IMR-90 (cell line): ENCODE data around the gene HTT. TPM values are rescaled to one million over a fixed set of nuclear protein-coding genes. Genes with fewer than 3 reads are reported as not detected.

Experiments
- ATAC-seq: fragments of 200-7000 bp; cut with Tn5 transposase; 2 replicates; pipeline ENCODE4 v1.9.1; 2020; ENCODE audit warnings: low read depth, mild to moderate bottlenecking, moderate library complexity
- BruUV-seq: library from RNA; stranded (reverse); fragments of 400-500 nt; replicated peaks from 2 replicates; lab custom pipeline; 2021; lab: Mats Ljungman, UMichigan
- CTCF ChIA-PET: fragments of 300-600 bp; formaldehyde crosslinking; extraction: SDS; loops from one replicate; lab custom pipeline; 2021; ENCODE audit warnings: antibody characterized with exemption; lab: Yijun Ruan, JAX
- POLR2A ChIA-PET: fragments of 300-600 bp; sonication (Branson Sonifier 250); formaldehyde crosslinking; loops from one replicate; lab custom pipeline; 2022; ENCODE audit warnings: antibody characterized with exemption; ENCODE audit not compliant: unreplicated experiment; lab: Charles Lee
- DNase-seq: peaks from one replicate; pipeline ENCODE4 v3.0.0; 2013
- H2AFZ ChIP-seq: replicated peaks from 2 replicates; pipeline ENCODE3; 2013; ENCODE audit warnings: low read length, mild to moderate bottlenecking; ENCODE audit not compliant: poor library complexity
- H2AK5ac ChIP-seq: 2 replicates; pipeline ENCODE4 v1.6.1; 2013; ENCODE audit warnings: low read depth, low read length, inconsistent platforms
- H2AK9ac ChIP-seq: replicated peaks from 2 replicates; pipeline ENCODE3; 2013; ENCODE audit warnings: mild to moderate bottlenecking, low read depth, low read length, moderate library complexity; ENCODE audit not compliant: poor library complexity
- H2BK120ac ChIP-seq: 2 replicates; pipeline ENCODE4 v1.6.1; 2013; ENCODE audit warnings: low read depth, low read length, inconsistent platforms
- H2BK15ac ChIP-seq: 3 replicates; pipeline ENCODE4 v1.6.1; 2013; ENCODE audit warnings: low read depth, low read length, inconsistent platforms
- H2BK20ac ChIP-seq: 2 replicates; pipeline ENCODE4 v1.6.1; 2013; ENCODE audit warnings: low read depth, mild to moderate bottlenecking, inconsistent platforms, low read length, moderate library complexity
- H2BK5ac ChIP-seq: 2 replicates; pipeline ENCODE4 v1.6.1; 2013; ENCODE audit warnings: mild to moderate bottlenecking, low read depth, low read length, inconsistent platforms; ENCODE audit not compliant: poor library complexity, severe bottlenecking
- H3K14ac ChIP-seq: replicated peaks from 2 replicates; pipeline ENCODE4 v1.6.1; 2013; ENCODE audit warnings: low read depth, low read length, inconsistent platforms
- H3K18ac ChIP-seq: 2 replicates; pipeline ENCODE4 v1.6.1; 2013; ENCODE audit warnings: low read depth, low read length, control low read depth
- H3K23ac ChIP-seq: 2 replicates; pipeline ENCODE4 v1.6.1; 2013; ENCODE audit warnings: low read depth, low read length, inconsistent platforms
- H3K27ac ChIP-seq: 2 replicates; pipeline ENCODE4 v1.5.1; 2013; ENCODE audit warnings: mild to moderate bottlenecking, control low read depth, low read length; ENCODE audit not compliant: insufficient read depth
- H3K27me3 ChIP-seq: 2 replicates; pipeline ENCODE4 v1.6.1; 2013; ENCODE audit warnings: low read length; ENCODE audit not compliant: control insufficient read depth, insufficient read depth
- H3K36me3 ChIP-seq: 2 replicates; pipeline ENCODE4 v1.6.1; 2013; ENCODE audit warnings: low read length, mixed read lengths; ENCODE audit not compliant: control insufficient read depth, insufficient read depth
- H3K4ac ChIP-seq: 2 replicates; pipeline ENCODE4 v1.6.1; 2013; ENCODE audit warnings: low read depth, low read length, inconsistent platforms
- H3K4me1 ChIP-seq: 2 replicates; pipeline ENCODE4 v1.6.1; 2013; ENCODE audit warnings: low read length, mixed read lengths; ENCODE audit not compliant: control insufficient read depth, insufficient read depth
- H3K4me2 ChIP-seq: 2 replicates; pipeline ENCODE4 v1.6.1; 2013; ENCODE audit warnings: low read depth, mild to moderate bottlenecking, control low read depth, low read length, moderate library complexity
- H3K4me3 ChIP-seq: 2 replicates; pipeline ENCODE4 v1.5.1; 2013; ENCODE audit warnings: low read depth, mild to moderate bottlenecking, control low read depth, low read length, moderate library complexity; ENCODE audit not compliant: insufficient read depth
- H3K56ac ChIP-seq: 2 replicates; pipeline ENCODE4 v1.6.1; 2013; ENCODE audit warnings: low read length, inconsistent platforms; ENCODE audit not compliant: insufficient read depth; ENCODE audit errors: extremely low read depth
- H3K79me1 ChIP-seq, 2 experiments: 2 replicates each; pipeline ENCODE4 v1.6.1; 2013; ENCODE audit warnings: low read length in 2 of 2, inconsistent platforms in 1 of 2, low read depth in 1 of 2
- H3K9ac ChIP-seq: 2 replicates; pipeline ENCODE4 v1.6.1; 2013; ENCODE audit warnings: low read depth, low read length, control low read depth
- H3K9me1 ChIP-seq: 2 replicates; pipeline ENCODE4 v1.6.1; 2013; ENCODE audit warnings: low read length, inconsistent platforms; ENCODE audit not compliant: insufficient read depth
- H3K9me3 ChIP-seq: 2 replicates; pipeline ENCODE4 v1.6.1; 2013; ENCODE audit warnings: low read length; ENCODE audit not compliant: control insufficient read depth, insufficient read depth
- H4K20me1 ChIP-seq: 2 replicates; pipeline ENCODE4 v1.6.1; 2013; ENCODE audit warnings: low read length, inconsistent platforms; ENCODE audit not compliant: insufficient read depth
- H4K5ac ChIP-seq: 2 replicates; pipeline ENCODE4 v1.6.1; 2013; ENCODE audit warnings: mild to moderate bottlenecking, low read depth, low read length, control low read depth
- H4K8ac ChIP-seq, 2 experiments: 2 replicates each; pipeline ENCODE4 v1.6.1; 2013; ENCODE audit warnings: low read depth in 2 of 2, low read length in 2 of 2, control low read depth in 1 of 2, inconsistent platforms in 1 of 2
- H4K91ac ChIP-seq: 2 replicates; pipeline ENCODE4 v1.6.1; 2013; ENCODE audit warnings: low read depth, low read length, inconsistent platforms; ENCODE audit not compliant: insufficient read depth
- CEBPB ChIP-seq: IDR thresholded peaks from 2 replicates; pipeline ENCODE4 v1.6.1; 2012; ENCODE audit warnings: low read depth, low read length, improper control_type of control experiment
- CHD1 ChIP-seq: IDR thresholded peaks from 2 replicates; pipeline ENCODE4 v1.6.1; 2012; ENCODE audit warnings: low read depth, low read length, improper control_type of control experiment
- FOS ChIP-seq: fragments of 150-350 bp; IDR thresholded peaks from 2 replicates; pipeline ENCODE4 v1.6.1; 2016; ENCODE audit warnings: low read depth, low read length
- MAFK ChIP-seq: IDR thresholded peaks from 2 replicates; pipeline ENCODE4 v1.6.1; 2012; ENCODE audit warnings: low read depth, low read length, improper control_type of control experiment
- MAZ ChIP-seq: IDR thresholded peaks from 2 replicates; pipeline ENCODE4 v1.6.1; 2012; ENCODE audit warnings: low read depth, mild to moderate bottlenecking, low read length, improper control_type of control experiment, moderate library complexity, borderline replicate concordance
- MXI1 ChIP-seq: IDR thresholded peaks from 2 replicates; pipeline ENCODE4 v1.6.1; 2012; ENCODE audit warnings: low read depth, mild to moderate bottlenecking, low read length, moderate library complexity, borderline replicate concordance
- NFE2L2 ChIP-seq: fragments of 150-350 bp; IDR thresholded peaks from 2 replicates; pipeline ENCODE4 v1.6.1; 2016; ENCODE audit warnings: low read depth, mild to moderate bottlenecking, low read length
- POLR2A ChIP-seq: IDR thresholded peaks from 2 replicates; pipeline ENCODE4 v1.6.1; 2012; ENCODE audit warnings: mild to moderate bottlenecking, low read depth, low read length
- RCOR1 ChIP-seq: IDR thresholded peaks from 2 replicates; pipeline ENCODE4 v1.6.1; 2012; ENCODE audit warnings: mild to moderate bottlenecking, low read length, improper control_type of control experiment; ENCODE audit not compliant: insufficient replicate concordance
- SMC3 ChIP-seq: fragments of 150-350 bp; IDR thresholded peaks from 2 replicates; pipeline ENCODE4 v1.6.1; 2016; ENCODE audit warnings: low read depth, mild to moderate bottlenecking, antibody characterized with exemption, low read length, moderate library complexity
- WGBS, 2 experiments: methylation state at CpG; one replicate each; pipeline versions ENCODE4 v1.1.5 to v1.1.7; 2013; ENCODE audit warnings: missing lambda C conversion rate in 2 of 2; ENCODE audit not compliant: insufficient read length in 1 of 2; ENCODE audit errors: extremely low coverage in 2 of 2; 5-methylcytosine and 5-hydroxymethylcytosine counted together
- dilution Hi-C: fragments of 300-500 bp; cut with HindIII; formaldehyde crosslinking; loops from one replicate; pipeline ENCODE4 v1.14.3; 2018; ENCODE audit warnings: low sequenced_read_pairs; ENCODE audit not compliant: unreplicated experiment
- in situ Hi-C: fragments of 300-500 bp; cut with MboI; formaldehyde crosslinking; loops from 3 replicates; pipeline ENCODE4 v1.14.3; 2019; ENCODE audit warnings: low sequenced_read_pairs, inconsistent platforms, mixed read lengths
- intact Hi-C: fragments of 100-400 bp; cut with micrococcal nuclease; formaldehyde crosslinking; loops from 2 replicates; pipeline ENCODE4 v1.10.0; 2022
- polyA plus RNA-seq, 3 experiments: library from polyadenylated mRNA; depleted of rRNA; stranded (reverse); fragments of >200 nt; gene quantifications; 2 replicates each; pipeline ENCODE4 v1.2.3, GENCODE V29; 2012; ENCODE audit warnings: low replicate concordance in 1 of 3
- total RNA-seq: library from RNA; depleted of rRNA; stranded (reverse); fragments of >200 nt; gene quantifications from 2 replicates; pipeline ENCODE4 v1.2.3, GENCODE V29; 2012
- TF ChIP-seq, protein P1 (sequence below): conservative IDR thresholded peaks from 2 replicates; pipeline ENCODE4 v1.5.1; 2012; ENCODE audit warnings: mild to moderate bottlenecking, low read depth, low read length, improper control_type of control experiment
- TF ChIP-seq, protein P2 (sequence below): fragments of 150-350 bp; IDR thresholded peaks from 2 replicates; pipeline ENCODE4 v1.6.1; 2017; ENCODE audit warnings: mild to moderate bottlenecking, antibody characterized with exemption, low read length, low read depth
- TF ChIP-seq, protein P3 (sequence below): fragments of 150-350 bp; IDR thresholded peaks from 2 replicates; pipeline ENCODE4 v1.6.1; 2016; ENCODE audit warnings: low read depth, mild to moderate bottlenecking, low read length, moderate library complexity, borderline replicate concordance

The HTT gene
- total and polyA plus RNA-seq, 2 of the 4 experiments (the other 2 are of a cell fraction), result 11.6 to 14.3 TPM

DNA sequence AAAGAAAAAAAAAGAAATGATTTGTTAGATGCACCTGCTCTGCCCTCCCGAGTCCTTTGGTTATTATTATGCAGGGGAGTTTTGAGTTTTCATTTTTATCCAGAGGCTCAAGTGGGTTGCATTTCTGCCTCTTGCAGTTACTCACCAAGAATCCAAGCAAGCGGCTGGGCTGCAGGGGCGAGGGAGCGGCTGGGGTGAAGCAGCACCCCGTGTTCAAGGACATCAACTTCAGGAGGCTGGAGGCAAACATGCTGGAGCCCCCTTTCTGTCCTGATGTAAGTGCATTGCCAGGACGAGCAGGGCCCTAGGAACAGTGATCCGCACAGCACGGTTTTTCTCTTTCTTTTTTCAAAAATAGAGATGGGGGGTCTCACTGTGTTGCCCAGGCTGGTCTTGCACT is 39.2 kb upstream of the HTT start:
- BruUV-seq, result no TSS peak
- Histone ChIP-seq H2AK9ac (no peak overlapping the region), H2AFZ (no peak overlapping the region), H2BK5ac (no peak overlapping the region), H4K91ac (no peak overlapping the region), H4K8ac (no peak overlapping the region), H3K4me3 (no peak overlapping the region), H3K4me2 (no peak overlapping the region), H3K79me1 (no peaks in the 10 kb centered on the region), H2BK20ac (no peak overlapping the region), H3K4me1 (no peaks in the 10 kb centered on the region; the same call in 1 of the 2 replicates), H3K9me1 (no peaks in the 10 kb centered on the region), H2BK120ac (no peak overlapping the region), H3K9me3 (no peaks in the 10 kb centered on the region), H3K4ac (no peak overlapping the region), H3K36me3 (no peaks in the 10 kb centered on the region), H3K9ac (no peak overlapping the region), H3K27me3 (peaks cover 39% of the 10 kb centered on the region), H3K27ac (no peak overlapping the region), H2BK15ac (no peak overlapping the region), H4K5ac (no peak overlapping the region), H4K20me1 (no peaks in the 10 kb centered on the region), H3K18ac (no peak overlapping the region), H3K56ac (no peak overlapping the region), H3K23ac (no peak overlapping the region), H2AK5ac (no peak overlapping the region), H3K14ac (no peak overlapping the region)
- ATAC-seq (no peak), DNase-seq (no peak)
- dilution Hi-C loops, result no loop called here
- 71% methylated on average over 3 of the region's 8 CpGs; no CpG with 5 or more reads in 1 of the 2 experiments for WGBS, 2 experiments
- TF ChIP-seq, protein P1, sequence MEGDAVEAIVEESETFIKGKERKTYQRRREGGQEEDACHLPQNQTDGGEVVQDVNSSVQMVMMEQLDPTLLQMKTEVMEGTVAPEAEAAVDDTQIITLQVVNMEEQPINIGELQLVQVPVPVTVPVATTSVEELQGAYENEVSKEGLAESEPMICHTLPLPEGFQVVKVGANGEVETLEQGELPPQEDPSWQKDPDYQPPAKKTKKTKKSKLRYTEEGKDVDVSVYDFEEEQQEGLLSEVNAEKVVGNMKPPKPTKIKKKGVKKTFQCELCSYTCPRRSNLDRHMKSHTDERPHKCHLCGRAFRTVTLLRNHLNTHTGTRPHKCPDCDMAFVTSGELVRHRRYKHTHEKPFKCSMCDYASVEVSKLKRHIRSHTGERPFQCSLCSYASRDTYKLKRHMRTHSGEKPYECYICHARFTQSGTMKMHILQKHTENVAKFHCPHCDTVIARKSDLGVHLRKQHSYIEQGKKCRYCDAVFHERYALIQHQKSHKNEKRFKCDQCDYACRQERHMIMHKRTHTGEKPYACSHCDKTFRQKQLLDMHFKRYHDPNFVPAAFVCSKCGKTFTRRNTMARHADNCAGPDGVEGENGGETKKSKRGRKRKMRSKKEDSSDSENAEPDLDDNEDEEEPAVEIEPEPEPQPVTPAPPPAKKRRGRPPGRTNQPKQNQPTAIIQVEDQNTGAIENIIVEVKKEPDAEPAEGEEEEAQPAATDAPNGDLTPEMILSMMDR, result no peak
- TF ChIP-seq FOS (no peak), MAFK (no peak), SMC3 (no peak), MXI1 (no peak), CEBPB (no peak), NFE2L2 (no peak), CHD1 (no peak), MAZ (no peak), RCOR1 (no peak), POLR2A (no peak)
- TF ChIP-seq, protein P2, sequence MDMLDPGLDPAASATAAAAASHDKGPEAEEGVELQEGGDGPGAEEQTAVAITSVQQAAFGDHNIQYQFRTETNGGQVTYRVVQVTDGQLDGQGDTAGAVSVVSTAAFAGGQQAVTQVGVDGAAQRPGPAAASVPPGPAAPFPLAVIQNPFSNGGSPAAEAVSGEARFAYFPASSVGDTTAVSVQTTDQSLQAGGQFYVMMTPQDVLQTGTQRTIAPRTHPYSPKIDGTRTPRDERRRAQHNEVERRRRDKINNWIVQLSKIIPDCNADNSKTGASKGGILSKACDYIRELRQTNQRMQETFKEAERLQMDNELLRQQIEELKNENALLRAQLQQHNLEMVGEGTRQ, result no peak
- TF ChIP-seq, protein P3, sequence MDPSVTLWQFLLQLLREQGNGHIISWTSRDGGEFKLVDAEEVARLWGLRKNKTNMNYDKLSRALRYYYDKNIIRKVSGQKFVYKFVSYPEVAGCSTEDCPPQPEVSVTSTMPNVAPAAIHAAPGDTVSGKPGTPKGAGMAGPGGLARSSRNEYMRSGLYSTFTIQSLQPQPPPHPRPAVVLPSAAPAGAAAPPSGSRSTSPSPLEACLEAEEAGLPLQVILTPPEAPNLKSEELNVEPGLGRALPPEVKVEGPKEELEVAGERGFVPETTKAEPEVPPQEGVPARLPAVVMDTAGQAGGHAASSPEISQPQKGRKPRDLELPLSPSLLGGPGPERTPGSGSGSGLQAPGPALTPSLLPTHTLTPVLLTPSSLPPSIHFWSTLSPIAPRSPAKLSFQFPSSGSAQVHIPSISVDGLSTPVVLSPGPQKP, result no peak
- POLR2A ChIA-PET, result no interaction called here
- in situ Hi-C loops, result loop anchor here (25.0 kb wide), 1 partner anchor 273 kb away; the partner anchor contains the start of gene TNIP2
- intact Hi-C loops, result loop anchor here (5.0 kb wide), 1 partner anchor 273 kb away; no protein-coding TSS in a partner anchor
- CTCF ChIA-PET, result no interaction called here
